GM23338 (cell line): Measurements from ENCODE around the gene ADAMTSL2. TPM values are rescaled to one million over a fixed set of nuclear protein-coding genes. Genes with fewer than 3 reads are reported as not detected.

Experiments
- ATAC-seq: fragments of 200-7000 bp; cut with Tn5 transposase; 3 replicates; pipeline ENCODE4 v1.9.1; 2020
- DNase-seq: peaks from one replicate; pipeline ENCODE4 v3.0.0-alpha.2; 2015; ENCODE audit warnings: low spot score
- H2AFZ ChIP-seq: fragments of 200-600 bp; sonication (generic); 2 replicates; pipeline ENCODE4 v1.8.0; 2016; ENCODE audit warnings: antibody characterized with exemption, mild to moderate bottlenecking, moderate library complexity
- H3F3A ChIP-seq: fragments of 200-600 bp; sonication (generic); replicated peaks from 2 replicates; pipeline ENCODE4 v1.8.0; 2017; ENCODE audit warnings: antibody characterized with exemption, mixed run types, low read depth
- H3K27ac ChIP-seq: fragments of 200-600 bp; sonication (generic); 2 replicates; pipeline ENCODE4 v1.6.1; 2016; ENCODE audit warnings: low read depth
- H3K27me3 ChIP-seq: fragments of 200-600 bp; sonication (generic); 2 replicates; pipeline ENCODE4 v1.8.0; 2016; ENCODE audit warnings: mild to moderate bottlenecking, mixed run types, moderate library complexity; ENCODE audit not compliant: insufficient read depth
- H3K36me3 ChIP-seq: fragments of 200-600 bp; sonication (generic); 2 replicates; pipeline ENCODE4 v1.8.0; 2016; ENCODE audit warnings: mild to moderate bottlenecking; ENCODE audit not compliant: insufficient read depth
- H3K4me1 ChIP-seq: fragments of 200-600 bp; sonication (generic); 2 replicates; pipeline ENCODE4 v1.8.0; 2016; ENCODE audit warnings: mild to moderate bottlenecking, moderate library complexity; ENCODE audit not compliant: insufficient read depth
- H3K4me2 ChIP-seq: fragments of 200-600 bp; sonication (generic); 2 replicates; pipeline ENCODE4 v1.7.1; 2017; ENCODE audit warnings: mixed run types
- H3K4me3 ChIP-seq: fragments of 200-600 bp; sonication (generic); 2 replicates; pipeline ENCODE4 v1.6.1; 2016; ENCODE audit warnings: mixed run types
- H3K79me2 ChIP-seq: fragments of 200-600 bp; sonication (generic); replicated peaks from 2 replicates; pipeline ENCODE4 v1.8.0; 2017; ENCODE audit warnings: mild to moderate bottlenecking; ENCODE audit not compliant: insufficient read depth
- H3K9me2 ChIP-seq: fragments of 200-600 bp; sonication (generic); 2 replicates; pipeline ENCODE4 v1.8.0; 2017; ENCODE audit not compliant: insufficient read depth
- H4K20me1 ChIP-seq: fragments of 200-600 bp; sonication (generic); replicated peaks from 2 replicates; pipeline ENCODE4 v1.8.0; 2017; ENCODE audit warnings: mild to moderate bottlenecking; ENCODE audit not compliant: insufficient read depth
- H3K27ac Mint-ChIP-seq: 2 replicates; pipeline ENCODE4 v1.8.0; 2020; ENCODE audit warnings: inconsistent platforms, mild to moderate bottlenecking, moderate library complexity, mixed read lengths
- H3K27me3 Mint-ChIP-seq: 3 replicates; pipeline ENCODE4 v1.8.0; 2022; ENCODE audit warnings: low read depth, mild to moderate bottlenecking, moderate library complexity, mixed read lengths, inconsistent platforms; ENCODE audit not compliant: insufficient read depth, poor library complexity
- H3K36me3 Mint-ChIP-seq: 3 replicates; pipeline ENCODE4 v1.8.0; 2021; ENCODE audit warnings: low read depth, mild to moderate bottlenecking, inconsistent platforms, moderate library complexity, mixed read lengths
- H3K4me1 Mint-ChIP-seq: 3 replicates; pipeline ENCODE4 v1.8.0; 2020; ENCODE audit warnings: mild to moderate bottlenecking, inconsistent platforms, mixed read lengths
- H3K4me3 Mint-ChIP-seq: 3 replicates; pipeline ENCODE4 v1.8.0; 2021; ENCODE audit warnings: moderate library complexity, mild to moderate bottlenecking, inconsistent platforms, mixed read lengths
- H3K9me3 Mint-ChIP-seq: 3 replicates; pipeline ENCODE4 v1.8.0; 2020; ENCODE audit warnings: moderate library complexity, mild to moderate bottlenecking, inconsistent platforms, mixed read lengths
- CREB1 ChIP-seq: fragments of 250-450 bp; sonication (Bioruptor Pico); IDR thresholded peaks from 2 replicates; pipeline ENCODE4 v1.5.0; 2020; ENCODE audit warnings: low read depth, mild to moderate bottlenecking, moderate library complexity
- CTCF ChIP-seq, 2 experiments: fragments of 200-600 bp in 1 of 2; sonication (generic) in 1 of 2; conservative IDR thresholded peaks; 2 replicates each; pipeline versions ENCODE4 v1.5.1 to v1.6.1; 2016 to 2017; ENCODE audit warnings: antibody characterized with exemption in 2 of 2, low read depth in 2 of 2, mild to moderate bottlenecking in 2 of 2, moderate library complexity in 1 of 2
- EZH2phosphoT487 ChIP-seq: fragments of 200-600 bp; sonication (generic); IDR thresholded peaks from one replicate; pipeline ENCODE4 v1.8.1; 2018; ENCODE audit warnings: antibody characterized with exemption; ENCODE audit not compliant: unreplicated experiment
- JUNB ChIP-seq: IDR thresholded peaks from one replicate; pipeline ENCODE4 v1.6.1; 2016; ENCODE audit warnings: antibody characterized with exemption; ENCODE audit not compliant: unreplicated experiment
- NANOG ChIP-seq: IDR thresholded peaks from 2 replicates; pipeline ENCODE4 v1.6.1; 2016; ENCODE audit warnings: antibody characterized with exemption, borderline replicate concordance
- REST ChIP-seq: IDR thresholded peaks from one replicate; pipeline ENCODE4 v1.6.1; 2018; ENCODE audit warnings: antibody characterized with exemption; ENCODE audit not compliant: unreplicated experiment
- STAT1 ChIP-seq: IDR thresholded peaks from one replicate; pipeline ENCODE4 v1.6.1; 2016; ENCODE audit warnings: antibody characterized with exemption; ENCODE audit not compliant: unreplicated experiment
- ZNF114 ChIP-seq: fragments of 250-450 bp; sonication (Bioruptor Pico); IDR thresholded peaks from 2 replicates; pipeline ENCODE4 v1.5.0; 2020; ENCODE audit warnings: mild to moderate bottlenecking, moderate library complexity
- ZNF331 ChIP-seq: fragments of 250-450 bp; sonication (Bioruptor Pico); IDR thresholded peaks from 2 replicates; pipeline ENCODE4 v1.5.0; 2020; ENCODE audit warnings: low read depth, mild to moderate bottlenecking, moderate library complexity
- polyA plus RNA-seq: library from polyadenylated mRNA; unstranded; fragments of >200 nt; fragmentation: Nextera tagmentation; extraction: Ambion mirVana; gene quantifications from 2 replicates; pipeline ENCODE4 v1.2.1, GENCODE V29; 2016
- total RNA-seq: library from RNA; depleted of rRNA; stranded (reverse); fragments of >200 nt; shearing (Covaris generic); gene quantifications from 2 replicates; pipeline ENCODE4 v1.2.3, GENCODE V29; 2014

Gene ADAMTSL2
- total and polyA plus RNA-seq, 2 experiments from 2014 or later, result 0.15 to 0.66 TPM

GRCh38 chr9:133576031-133576874 lies 41.7 kb downstream of the ADAMTSL2 start:
- no peak overlapping the region for H3K27ac Mint-ChIP-seq
- no peaks in the 10 kb centered on the region for H3K9me3 Mint-ChIP-seq
- TF ChIP-seq JUNB (no peak), EZH2phosphoT487 (no peak), ZNF331 (no peak), REST (no peak), ZNF114 (CRISPR knock-in tag) (no peak), STAT1 (no peak), NANOG (no peak), CREB1 (CRISPR knock-in tag) (no peak), CTCF (conservative IDR thresholded peaks at IDR 0.05; ENCODE audit: low read depth in 2 of 2) (no peak)
- H3K4me1 Mint-ChIP-seq, result peaks cover 24% of the 10 kb centered on the region
- H3K36me3 ChIP-seq, result no peaks in the 10 kb centered on the region
- H3K79me2 ChIP-seq, result no peaks in the 10 kb centered on the region
- H3K27me3 ChIP-seq, result no peaks in the 10 kb centered on the region
- H3K27ac ChIP-seq, result no peak overlapping the region
- H3K4me3 ChIP-seq, result no peak overlapping the region
- H3K4me2 ChIP-seq, result no peak overlapping the region
- no peaks in the 10 kb centered on the region; the same call in 2 of the 3 replicates for H3K36me3 Mint-ChIP-seq
- H3K4me1 ChIP-seq, result no peaks in the 10 kb centered on the region
- ATAC-seq, result peak; percentile 20; the same call in 2 of the 3 replicates
- H3K4me3 Mint-ChIP-seq, result no peak overlapping the region
- DNase-seq, result no peak
- H3F3A ChIP-seq, result no peaks in the 10 kb centered on the region
- no peaks in the 10 kb centered on the region for H3K9me2 ChIP-seq
- H4K20me1 ChIP-seq, result no peaks in the 10 kb centered on the region
- H3K27me3 Mint-ChIP-seq, result peaks cover 17% of the 10 kb centered on the region
- no peak overlapping the region for H2AFZ ChIP-seq
